ENCODE results near the gene LAYN. TPM values are rescaled to one million over a fixed set of nuclear protein-coding genes. Genes with fewer than 3 reads are reported as not detected.

Gene LAYN
- total RNA-seq, 6 experiments from 2014 or later, result 0.19 to 2.0 (median 0.59) TPM

DNA sequence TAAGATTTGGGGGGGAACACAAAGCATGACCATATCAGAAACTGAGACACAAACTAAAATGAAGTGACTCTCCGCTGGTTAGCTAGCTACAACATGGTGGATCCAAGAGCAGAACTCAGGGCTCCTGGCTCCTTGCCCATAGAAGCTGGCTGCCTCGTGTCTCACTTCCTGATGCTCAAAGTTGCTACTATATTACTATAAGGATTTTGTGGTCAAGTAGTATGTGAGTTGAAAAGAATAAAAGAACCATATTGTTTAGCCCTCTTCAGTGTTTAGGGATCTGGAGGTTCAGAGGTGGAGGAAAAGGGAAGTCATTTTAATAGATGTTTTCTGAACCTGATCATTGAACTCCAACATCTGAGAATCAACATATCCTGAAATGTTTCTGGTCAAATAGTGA lies 44.9 kb downstream of the LAYN start:
- TF ChIP-seq POLR2A (IDR thresholded peaks at IDR 0.05) (no peak), CTCF (IDR thresholded peaks at IDR 0.05) (no peak)
- H3K4me3 ChIP-seq, result no peak overlapping the region
- H3K4me1 ChIP-seq, result no peaks in the 10 kb centered on the region
- WGBS (ENCODE audit: insufficient coverage, low coverage, low lambda C conversion rate, missing lambda C conversion rate), result 40% methylated on average over 2 of the region's 2 CpGs
- no peaks in the 10 kb centered on the region for H3K27me3 ChIP-seq
- no peaks in the 10 kb centered on the region for H3K9me3 ChIP-seq
- no peak overlapping the region for H3K27ac ChIP-seq
- intact Hi-C loops (cut with DNase I), result loop anchor here in 1 of 2 donors (10.0 kb wide), 1 partner anchor 259 kb away; no protein-coding TSS in a partner anchor
- DNase-seq (no peak), ATAC-seq (peak in 1 of 4 donors; percentile 9)
- no peaks in the 10 kb centered on the region for H3K36me3 ChIP-seq

GRCh38 chr11:111586388-111586831 lies 45.9 kb downstream of the LAYN start:
- ATAC-seq, result peak; percentile 80 to 85 (median 81)
- H3K4me1 ChIP-seq, result no peaks in the 10 kb centered on the region
- 22% methylated on average over 1 of the region's 1 CpG for WGBS (ENCODE audit: insufficient coverage, low coverage, low lambda C conversion rate, missing lambda C conversion rate)
- no peaks in the 10 kb centered on the region for H3K36me3 ChIP-seq
- DNase-seq, result no peak
- intact Hi-C loops (cut with DNase I), result loop anchor here in 1 of 2 donors (10.0 kb wide), 1 partner anchor 258 kb away; no protein-coding TSS in a partner anchor
- no peak overlapping the region for H3K4me3 ChIP-seq
- H3K9me3 ChIP-seq, result no peaks in the 10 kb centered on the region
- H3K27ac ChIP-seq, result no peak overlapping the region
- H3K27me3 ChIP-seq, result no peaks in the 10 kb centered on the region
- TF ChIP-seq CTCF (IDR thresholded peaks at IDR 0.05) (peak; percentile 56 to 69 (median 56)), POLR2A (IDR thresholded peaks at IDR 0.05) (no peak)

GRCh38 chr11:111589114-111589513 lies 48.6 kb downstream of the LAYN start:
- intact Hi-C loops (cut with DNase I), result loop anchor here in 1 of 2 donors (10.0 kb wide), 1 partner anchor 256 kb away; no protein-coding TSS in a partner anchor
- no peak overlapping the region for H3K4me3 ChIP-seq
- no peaks in the 10 kb centered on the region for H3K36me3 ChIP-seq
- ATAC-seq, result no peak
- no peaks in the 10 kb centered on the region for H3K4me1 ChIP-seq
- no peaks in the 10 kb centered on the region for H3K9me3 ChIP-seq
- WGBS (ENCODE audit: insufficient coverage, low coverage, low lambda C conversion rate, missing lambda C conversion rate), result 94% methylated on average over 2 of the region's 2 CpGs
- no peak for DNase-seq
- H3K27me3 ChIP-seq, result no peaks in the 10 kb centered on the region
- H3K27ac ChIP-seq, result no peak overlapping the region
- TF ChIP-seq CTCF (IDR thresholded peaks at IDR 0.05) (no peak), POLR2A (IDR thresholded peaks at IDR 0.05) (no peak)

DNA sequence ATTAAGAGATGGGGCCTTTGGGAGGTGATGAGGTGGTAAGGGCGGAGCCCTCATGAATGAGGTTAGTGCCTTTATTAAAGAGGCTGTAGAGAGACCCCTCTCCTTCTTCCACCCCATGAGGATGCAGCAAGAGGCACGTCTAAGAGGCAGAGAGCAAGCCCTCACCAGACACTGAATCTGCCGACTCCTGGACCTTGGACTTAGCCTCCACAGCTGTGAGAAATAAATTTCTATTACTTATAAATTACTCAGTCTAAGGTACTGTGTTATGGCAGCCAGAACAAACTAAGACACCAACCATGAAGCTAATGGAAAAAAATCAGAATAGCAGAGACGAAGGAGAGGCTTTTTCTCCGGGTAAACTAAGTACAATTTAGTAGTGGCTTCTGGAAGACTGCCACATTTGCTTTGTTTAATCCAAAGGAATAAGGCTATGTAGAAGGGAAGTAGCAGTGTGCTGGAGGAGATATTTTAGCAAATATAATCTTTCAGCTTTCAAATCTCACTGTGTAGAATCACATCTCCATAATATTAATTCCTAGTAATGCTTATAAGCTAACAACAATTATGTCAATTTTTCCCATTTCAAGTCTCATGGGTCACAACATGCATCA lies 49.5 kb downstream of the LAYN start:
- Histone ChIP-seq H3K4me3 (no peak overlapping the region), H3K27me3 (no peaks in the 10 kb centered on the region), H3K36me3 (no peaks in the 10 kb centered on the region), H3K27ac (no peak overlapping the region), H3K4me1 (no peaks in the 10 kb centered on the region), H3K9me3 (no peaks in the 10 kb centered on the region)
- intact Hi-C loops (cut with DNase I), result loop anchor here in 1 of 2 donors (10.0 kb wide), 1 partner anchor 255 kb away; no protein-coding TSS in a partner anchor
- no peak for DNase-seq
- 58% methylated on average over 5 of the region's 5 CpGs for WGBS (ENCODE audit: insufficient coverage, low coverage, low lambda C conversion rate, missing lambda C conversion rate)
- no peak for TF ChIP-seq POLR2A (IDR thresholded peaks at IDR 0.05)
- no peak for TF ChIP-seq CTCF (IDR thresholded peaks at IDR 0.05)
- ATAC-seq, result no peak
